SK-N-MC (cell line): ENCODE results near the gene FAM81B.

Experiments used
- EZH2 ChIP-seq: fragments of 200-600 bp; sonication (generic); IDR thresholded peaks from one replicate; pipeline ENCODE4 v1.6.1; 2017; ENCODE audit warnings: antibody characterized with exemption
- POLR2AphosphoS5 ChIP-seq: IDR thresholded peaks from 2 replicates; pipeline ENCODE4 v1.6.1; 2012; ENCODE audit warnings: mild to moderate bottlenecking, low read depth, low read length, borderline replicate concordance

GRCh38 chr5:95445442-95445841 lies 54.3 kb downstream of the FAM81B start:
- TF ChIP-seq POLR2AphosphoS5: no peak
- TF ChIP-seq EZH2: no peak
